Panc1 (cell line): ENCODE results near the gene FXR2. TPM values are rescaled to one million over a fixed set of nuclear protein-coding genes. Genes with fewer than 3 reads are reported as not detected.

Experiments used
- ATAC-seq: fragments of 200-7000 bp; cut with Tn5 transposase; 2 replicates; pipeline ENCODE4 v1.9.1; 2020; ENCODE audit warnings: mild to moderate bottlenecking, moderate library complexity
- BruUV-seq: library from RNA; stranded (reverse); fragments of 400-500 nt; replicated peaks from 2 replicates; lab custom pipeline; 2021; lab: Mats Ljungman, UMichigan
- CTCF ChIA-PET: fragments of 300-600 bp; sonication (Branson Sonifier 250); formaldehyde crosslinking; loops from one replicate; lab custom pipeline; 2022; ENCODE audit warnings: antibody characterized with exemption; lab: Charles Lee
- POLR2A ChIA-PET: fragments of 300-600 bp; sonication (Branson Sonifier 250); formaldehyde crosslinking; loops from one replicate; lab custom pipeline; 2022; ENCODE audit warnings: antibody characterized with exemption; lab: Charles Lee
- DNase-seq: peaks from one replicate; pipeline ENCODE4 v3.0.0-alpha.2; 2010; ENCODE audit warnings: low read depth, low spot score
- H3K27ac ChIP-seq: 2 replicates; pipeline ENCODE4 v1.5.1; 2011; ENCODE audit warnings: mild to moderate bottlenecking, low read length, inconsistent platforms
- H3K27me3 ChIP-seq: fragments of 200-500 bp; sonication (Bioruptor generic); 2 replicates; pipeline ENCODE4 v1.6.0; 2014; ENCODE audit warnings: low read length, inconsistent platforms; ENCODE audit not compliant: control insufficient read depth, insufficient read depth
- H3K36me3 ChIP-seq: fragments of 200-500 bp; sonication (Bioruptor generic); 2 replicates; pipeline ENCODE4 v1.5.1; 2014; ENCODE audit warnings: inconsistent platforms, mild to moderate bottlenecking, low read length, moderate library complexity; ENCODE audit not compliant: control insufficient read depth, insufficient read depth
- H3K4me1 ChIP-seq: 2 replicates; pipeline ENCODE4 v1.5.1; 2011; ENCODE audit warnings: inconsistent platforms, mild to moderate bottlenecking, low read length, moderate library complexity; ENCODE audit not compliant: control insufficient read depth, insufficient read depth
- H3K4me3 ChIP-seq, 2 experiments: 2 replicates each; pipeline ENCODE4 v1.5.1; 2011 to 2012; ENCODE audit warnings: low read depth in 2 of 2, low read length in 2 of 2, mild to moderate bottlenecking in 2 of 2, inconsistent platforms in 1 of 2, moderate library complexity in 1 of 2
- H3K9me3 ChIP-seq: fragments of 200-500 bp; sonication (Bioruptor generic); 2 replicates; pipeline ENCODE4 v1.5.1; 2014; ENCODE audit warnings: low read depth, mild to moderate bottlenecking, inconsistent platforms, low read length, moderate library complexity; ENCODE audit not compliant: control insufficient read depth, insufficient read depth
- CTCF ChIP-seq: fragments of 450-650 bp; IDR thresholded peaks from 2 replicates; pipeline ENCODE4 v1.5.1; 2017; ENCODE audit warnings: mild to moderate bottlenecking
- POLR2AphosphoS5 ChIP-seq: IDR thresholded peaks from 2 replicates; pipeline ENCODE4 v1.6.1; 2012; ENCODE audit warnings: mild to moderate bottlenecking, low read depth, low read length, moderate library complexity
- REST ChIP-seq, 2 experiments: IDR thresholded peaks; 2 replicates each; pipeline ENCODE4 v1.6.1; 2011 to 2012; ENCODE audit warnings: low read depth in 2 of 2, control low read depth in 1 of 2, low read length in 1 of 2, mild to moderate bottlenecking in 1 of 2, moderate library complexity in 1 of 2; ENCODE audit not compliant: insufficient read depth in 1 of 2
- SIN3A ChIP-seq: IDR thresholded peaks from 2 replicates; pipeline ENCODE4 v1.6.1; 2012; ENCODE audit warnings: low read depth, mild to moderate bottlenecking, low read length, moderate library complexity, borderline replicate concordance; ENCODE audit not compliant: insufficient read depth
- TCF7L2 ChIP-seq: IDR thresholded peaks from 2 replicates; pipeline ENCODE4 v1.6.1; 2011; ENCODE audit warnings: mild to moderate bottlenecking, low read depth, low read length, inconsistent platforms
- in situ Hi-C: cut with HindIII; loops from 2 replicates; pipeline ENCODE4 v1.10.0; 2016; ENCODE audit warnings: low sequenced_read_pairs, low pct_unique_long_range_greater_than_20kb
- intact Hi-C: fragments of 100-400 bp; cut with micrococcal nuclease; formaldehyde crosslinking; loops from one replicate; pipeline ENCODE4 v1.10.0; 2022; ENCODE audit not compliant: unreplicated experiment
- total RNA-seq: library from RNA; stranded (reverse); gene quantifications from one replicate; pipeline ENCODE4 v1.2.1, GENCODE V29; 2021; ENCODE audit not compliant: unreplicated experiment

Gene FXR2
- total RNA-seq, 1 experiment from 2014 or later: 39.7 TPM

GRCh38 chr17:7580604-7581575 is 33.8 kb downstream of the FXR2 start:
- H3K27me3 ChIP-seq: no peaks in the 10 kb centered on the region
- H3K27ac ChIP-seq: peak overlapping the region; percentile 85
- H3K4me3 ChIP-seq: peak overlapping the region in 1 of 2 experiments; percentile 45; a peak in 2 of 4 replicates
- in situ Hi-C loops: no loop called here
- H3K36me3 ChIP-seq: peaks cover 7% of the 10 kb centered on the region
- H3K9me3 ChIP-seq: no peaks in the 10 kb centered on the region
- no peak for DNase-seq
- CTCF ChIA-PET: interaction anchor here (0.6 to 1.4 kb wide), 4 partner anchors 21 to 366 kb away, joined by 3 to 4 read pairs (median 3); partner anchors contain the start of gene TP53
- ATAC-seq: no peak
- POLR2A ChIA-PET: interaction anchor here (0.6 kb wide), 1 partner anchor 106 kb away, joined by 3 read pairs; the partner anchor contains the start of gene TP53
- no peak for TF ChIP-seq SIN3A
- no peak for TF ChIP-seq POLR2AphosphoS5
- no peak for TF ChIP-seq REST (IDR thresholded peaks at IDR 0.05; ENCODE audit: insufficient read depth in 1 of 2, low read depth in 2 of 2, low read length in 1 of 2)
- no peak for TF ChIP-seq TCF7L2
- TF ChIP-seq CTCF: no peak
- BruUV-seq: no TSS peak
- intact Hi-C loops: no loop called here
- peaks cover 64% of the 10 kb centered on the region for H3K4me1 ChIP-seq

- Histone ChIP-seq H3K9me3 (no peaks in the 10 kb centered on the region), H3K4me1 (peaks cover 72% of the 10 kb centered on the region), H3K4me3 (peak overlapping the region in 1 of 2 experiments; percentile 45; a peak in 3 of 4 replicates), H3K27me3 (no peaks in the 10 kb centered on the region), H3K36me3 (peaks cover 15% of the 10 kb centered on the region), H3K27ac (peak overlapping the region; percentile 85)
- ChIA-PET POLR2A (interaction anchor here (0.8 to 1.0 kb wide), 2 partner anchors 107 to 109 kb away, joined by 6 read pairs; partner anchors contain the start of genes TP53 and WRAP53), CTCF (interaction anchor here (0.6 to 1.4 kb wide), 4 partner anchors 20 to 366 kb away, joined by 3 to 4 read pairs (median 3); partner anchors contain the start of gene TP53)
- intact Hi-C loops: no loop called here
- TF ChIP-seq CTCF (no peak), TCF7L2 (no peak), REST (IDR thresholded peaks at IDR 0.05; ENCODE audit: insufficient read depth in 1 of 2, low read depth in 2 of 2, low read length in 1 of 2) (no peak), POLR2AphosphoS5 (no peak), SIN3A (no peak)
- ATAC-seq (no peak; the same call in 1 of the 2 replicates), DNase-seq (no peak)
- in situ Hi-C loops: no loop called here
- BruUV-seq: no TSS peak
Observed at GRCh38 chr17:7579834-7580603, 34.7 kb downstream of the FXR2 start.
